ENCODE data around the gene VOPP1.

The VOPP1 gene

GRCh38 chr7:55570218-55570873 lies 2.0 kb downstream of the VOPP1 start:
- TF ChIP-seq CTCF (IDR thresholded peaks at IDR 0.05; ENCODE audit: low read depth, low read length, missing control alignments), result no peak
- peak overlapping the region; percentile 85 for H3K4me3 ChIP-seq (replicated peaks; ENCODE audit: low read depth, low read length)

GRCh38 chr7:55569797-55570196 lies 2.5 kb downstream of the VOPP1 start:
- DNase-seq (ENCODE audit: extremely low read depth, low read depth), result no peak
- peak overlapping the region; percentile 14 for H3K4me3 ChIP-seq (replicated peaks; ENCODE audit: low read depth, low read length)
- TF ChIP-seq CTCF (IDR thresholded peaks at IDR 0.05; ENCODE audit: low read depth, low read length, missing control alignments), result no peak

More at GRCh38 chr7:55570218-55570873, 2.0 kb downstream of the VOPP1 start:
- DNase-seq (ENCODE audit: extremely low read depth, low read depth), result no peak

GRCh38 chr7:55569269-55569663 lies 3.0 kb downstream of the VOPP1 start:
- H3K4me3 ChIP-seq (replicated peaks; ENCODE audit: low read depth, low read length), result no peak overlapping the region; the same call in 1 of the 2 replicates
- no peak for DNase-seq (ENCODE audit: extremely low read depth, low read depth)
- TF ChIP-seq CTCF (IDR thresholded peaks at IDR 0.05; ENCODE audit: low read depth, low read length, missing control alignments), result no peak

- TF ChIP-seq CTCF (IDR thresholded peaks at IDR 0.05; ENCODE audit: low read depth, low read length, missing control alignments), result no peak
- no peak overlapping the region for H3K4me3 ChIP-seq (replicated peaks; ENCODE audit: low read depth, low read length)
- no peak for DNase-seq (ENCODE audit: extremely low read depth, low read depth)
Observed at GRCh38 chr7:55568613-55569268, 3.6 kb downstream of the VOPP1 start.

GRCh38 chr7:55567571-55567970 lies 4.7 kb downstream of the VOPP1 start:
- no peak overlapping the region for H3K4me3 ChIP-seq (replicated peaks; ENCODE audit: low read depth, low read length)
- no peak for TF ChIP-seq CTCF (IDR thresholded peaks at IDR 0.05; ENCODE audit: low read depth, low read length, missing control alignments)
- no peak for DNase-seq (ENCODE audit: extremely low read depth, low read depth)

GRCh38 chr7:55565681-55566080 lies 6.6 kb downstream of the VOPP1 start:
- no peak for DNase-seq (ENCODE audit: extremely low read depth, low read depth)
- TF ChIP-seq CTCF (IDR thresholded peaks at IDR 0.05; ENCODE audit: low read depth, low read length, missing control alignments), result no peak

More at GRCh38 chr7:55565681-55566080, 6.6 kb downstream of the VOPP1 start:
- no peak overlapping the region for H3K4me3 ChIP-seq (replicated peaks; ENCODE audit: low read depth, low read length)

All from HFF-Myc (cell line).